NOMO-1 (cell line): ENCODE results near the gene PILRA.
"Not testable (repeated sequence)": the region's sequence is repeated elsewhere in the genome, so short reads cannot be mapped to it uniquely, and the experiment has no call there.

Experiments
- DNase-seq, 2 experiments: peaks; one replicate each; lab custom pipeline; 2025; ENCODE audit not compliant: unreplicated experiment in 2 of 2; lab: John Stamatoyannopoulos, UW

PILRA gene

GRCh38 chr7:100373261-100373831 lies at the start of gene PILRA:
Gene PILRA (plus strand): TSS chr7:100373487. CDS start chr7:100373657, 170 bp downstream.
- DNase-seq = peak; percentile 69 to 79

- DNase-seq = not testable (repeated sequence)
These were observed 49.1 kb upstream of the PILRA start for GRCh38 chr7:100324194-100324593.

GRCh38 chr7:100325671-100326070 lies 47.6 kb upstream of the PILRA start:
- DNase-seq = not testable (repeated sequence)

GRCh38 chr7:100326914-100327313 lies 46.4 kb upstream of the PILRA start:
- DNase-seq = not testable (repeated sequence)

- DNase-seq = peak; percentile 86 to 94
These were observed 37.5 kb upstream of the PILRA start for GRCh38 chr7:100335566-100336466.

- not testable (repeated sequence) for DNase-seq
These were observed 35.1 kb upstream of the PILRA start for GRCh38 chr7:100338083-100338696.

GRCh38 chr7:100341286-100341685 lies 32.0 kb upstream of the PILRA start:
- DNase-seq = not testable (repeated sequence)

GRCh38 chr7:100342765-100343164 lies 30.5 kb upstream of the PILRA start:
- no peak for DNase-seq

GRCh38 chr7:100344124-100344559 lies 29.1 kb upstream of the PILRA start:
- DNase-seq = not testable (repeated sequence)

GRCh38 chr7:100344560-100345287 lies 28.6 kb upstream of the PILRA start:
- peak; percentile 13 to 32 for DNase-seq

- peak; percentile 12 to 47 for DNase-seq
These were observed 28.0 kb upstream of the PILRA start for GRCh38 chr7:100345288-100345672.

GRCh38 chr7:100346921-100347320 lies 26.4 kb upstream of the PILRA start:
- no peak for DNase-seq

- no peak for DNase-seq
These were observed 24.5 kb upstream of the PILRA start for GRCh38 chr7:100348805-100349204.

GRCh38 chr7:100349757-100350156 lies 23.5 kb upstream of the PILRA start:
- no peak for DNase-seq

GRCh38 chr7:100351657-100352058 lies 21.6 kb upstream of the PILRA start:
- no peak for DNase-seq

- not testable (repeated sequence) for DNase-seq
These were observed 21.0 kb upstream of the PILRA start for GRCh38 chr7:100352230-100352781.

- no peak for DNase-seq
These were observed 20.2 kb upstream of the PILRA start for GRCh38 chr7:100352984-100353684.

- no peak for DNase-seq
These were observed 19.5 kb upstream of the PILRA start for GRCh38 chr7:100353685-100354330.

GRCh38 chr7:100356416-100357068 lies 16.7 kb upstream of the PILRA start:
- DNase-seq = no peak
